Lung (tissue), 12 donors: ENCODE results near the gene CDC42. TPM values are rescaled to one million over a fixed set of nuclear protein-coding genes. Genes with fewer than 3 reads are reported as not detected.

ENCODE experiments used
- ATAC-seq: fragments of 200-7000 bp; cut with Tn5 transposase; one replicate; pipeline ENCODE4 v1.9.1; 2020; ENCODE audit warnings: moderate number of reproducible peaks; ENCODE audit not compliant: insufficient read depth, low FRiP score
- DNase-seq, 3 donors: peaks; one replicate each; pipeline ENCODE4 v3.0.0-alpha.2; 2013 to 2017
- H3K27ac ChIP-seq, 2 donors: one replicate each; pipeline ENCODE4 v1.5.1; 2013; ENCODE audit warnings: mild to moderate bottlenecking in 2 of 2, moderate library complexity in 2 of 2, control low read depth in 1 of 2, inconsistent platforms in 1 of 2, low read depth in 1 of 2, low read length in 1 of 2
- H3K27me3 ChIP-seq, 3 donors: one replicate each; pipeline ENCODE4 v1.5.1; 2013; ENCODE audit warnings: low read length in 2 of 3; ENCODE audit not compliant: control insufficient read depth in 3 of 3, insufficient read depth in 3 of 3
- H3K36me3 ChIP-seq, 4 donors: one replicate each; pipeline ENCODE4 v1.5.1; 2013; ENCODE audit warnings: low read length in 4 of 4, mild to moderate bottlenecking in 1 of 4, moderate library complexity in 1 of 4; ENCODE audit not compliant: control insufficient read depth in 4 of 4, insufficient read depth in 4 of 4
- H3K4me1 ChIP-seq, 5 donors: one replicate each; pipeline ENCODE4 v1.5.1; 2013; ENCODE audit warnings: low read length in 5 of 5, mild to moderate bottlenecking in 2 of 5, moderate library complexity in 1 of 5; ENCODE audit not compliant: control insufficient read depth in 5 of 5, insufficient read depth in 5 of 5
- H3K4me3 ChIP-seq: one replicate; pipeline ENCODE4 v1.5.1; 2013; ENCODE audit warnings: mild to moderate bottlenecking, control low read depth, moderate library complexity
- H3K9ac ChIP-seq, 2 donors: one replicate each; pipeline ENCODE4 v1.5.1; 2013; ENCODE audit warnings: low read length in 2 of 2, control low read depth in 1 of 2; ENCODE audit not compliant: insufficient read depth in 1 of 2
- H3K9me3 ChIP-seq, 4 donors: one replicate each; pipeline ENCODE4 v1.5.1; 2013; ENCODE audit warnings: low read length in 3 of 4, mild to moderate bottlenecking in 1 of 4, moderate library complexity in 1 of 4; ENCODE audit not compliant: control insufficient read depth in 4 of 4, insufficient read depth in 3 of 4
- WGBS, 2 donors: extraction: QIAGEN DNeasy Blood & Tissue Kit; methylation state at CpG; one replicate each; pipeline ENCODE4 v1.1.7; 2013; 5-methylcytosine and 5-hydroxymethylcytosine counted together
- polyA plus RNA-seq, 2 donors: library from polyadenylated mRNA; stranded (reverse); fragments of 200-250 nt; gene quantifications; one replicate each; pipeline ENCODE4 v1.2.1, GENCODE V29; 2013
- total RNA-seq, 2 donors: library from RNA; depleted of rRNA in 1 of 2; stranded (reverse); fragments of >200 nt in 1 of 2; gene quantifications; one replicate each; pipeline ENCODE4 v1.2.1, GENCODE V29; 2014 to 2021
- TF ChIP-seq, protein P1 (sequence below): IDR thresholded peaks from 2 replicates; pipeline ENCODE4 v1.5.1; 2012; ENCODE audit warnings: mild to moderate bottlenecking; ENCODE audit errors: control extremely low read depth, extremely low read depth
- donor health status: control.
- donor health status: control.
- donor health status: Bipolar disorder and iron deficiency.
- donor health status: healthy.
- donor health status: DM: yes; HTN: yes; CAD: no.

Gene CDC42
- total and polyA plus RNA-seq, 4 donors: 137 to 231 (median 219) TPM

DNA sequence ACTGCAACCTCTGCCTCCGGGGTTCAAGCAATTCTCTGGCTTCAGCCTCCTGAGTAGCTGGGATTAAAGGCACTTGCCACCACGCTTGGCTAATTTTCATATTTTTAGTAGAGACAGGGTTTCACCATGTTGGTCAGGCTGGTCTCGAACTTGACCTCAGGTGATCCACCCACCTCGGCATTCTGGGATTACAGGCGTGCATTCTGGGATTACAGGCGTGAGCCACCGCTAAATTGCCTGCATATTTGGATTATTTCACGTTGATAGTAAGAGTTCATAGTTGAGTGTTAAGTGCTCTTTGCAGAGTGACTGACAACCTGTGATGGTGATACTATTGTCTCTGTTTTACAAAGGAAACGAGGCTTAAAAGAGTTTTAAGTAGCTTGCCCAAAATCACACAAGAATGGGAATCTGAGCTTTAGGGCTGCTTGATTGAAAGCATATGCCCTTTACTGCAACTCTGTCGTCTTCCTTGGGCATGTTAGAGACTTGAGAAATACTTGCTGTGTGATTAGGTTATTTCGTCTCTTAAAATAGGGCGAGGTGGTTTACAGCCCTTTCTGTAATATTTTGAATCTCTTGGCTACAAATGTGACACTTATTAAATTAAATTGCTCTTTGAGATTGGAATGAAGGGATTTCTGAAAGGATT, 12.4 kb downstream of the CDC42 start:
- ATAC-seq (no peak), DNase-seq (no peak)
- Histone ChIP-seq H3K27ac (no peak overlapping the region), H3K9me3 (no peaks in the 10 kb centered on the region), H3K4me3 (no peak overlapping the region), H3K9ac (no peak overlapping the region), H3K4me1 (peaks cover 0 to 28% (median 5%) of the 10 kb centered on the region in 5 donors), H3K27me3 (no peaks in the 10 kb centered on the region), H3K36me3 (peaks cover 0 to 9% (median 8%) of the 10 kb centered on the region in 4 donors)
- WGBS, 2 donors: 73 to 87% methylated on average over 11 to 12 of the region's 12 CpGs
- TF ChIP-seq, protein P1, sequence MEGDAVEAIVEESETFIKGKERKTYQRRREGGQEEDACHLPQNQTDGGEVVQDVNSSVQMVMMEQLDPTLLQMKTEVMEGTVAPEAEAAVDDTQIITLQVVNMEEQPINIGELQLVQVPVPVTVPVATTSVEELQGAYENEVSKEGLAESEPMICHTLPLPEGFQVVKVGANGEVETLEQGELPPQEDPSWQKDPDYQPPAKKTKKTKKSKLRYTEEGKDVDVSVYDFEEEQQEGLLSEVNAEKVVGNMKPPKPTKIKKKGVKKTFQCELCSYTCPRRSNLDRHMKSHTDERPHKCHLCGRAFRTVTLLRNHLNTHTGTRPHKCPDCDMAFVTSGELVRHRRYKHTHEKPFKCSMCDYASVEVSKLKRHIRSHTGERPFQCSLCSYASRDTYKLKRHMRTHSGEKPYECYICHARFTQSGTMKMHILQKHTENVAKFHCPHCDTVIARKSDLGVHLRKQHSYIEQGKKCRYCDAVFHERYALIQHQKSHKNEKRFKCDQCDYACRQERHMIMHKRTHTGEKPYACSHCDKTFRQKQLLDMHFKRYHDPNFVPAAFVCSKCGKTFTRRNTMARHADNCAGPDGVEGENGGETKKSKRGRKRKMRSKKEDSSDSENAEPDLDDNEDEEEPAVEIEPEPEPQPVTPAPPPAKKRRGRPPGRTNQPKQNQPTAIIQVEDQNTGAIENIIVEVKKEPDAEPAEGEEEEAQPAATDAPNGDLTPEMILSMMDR: no peak

DNA sequence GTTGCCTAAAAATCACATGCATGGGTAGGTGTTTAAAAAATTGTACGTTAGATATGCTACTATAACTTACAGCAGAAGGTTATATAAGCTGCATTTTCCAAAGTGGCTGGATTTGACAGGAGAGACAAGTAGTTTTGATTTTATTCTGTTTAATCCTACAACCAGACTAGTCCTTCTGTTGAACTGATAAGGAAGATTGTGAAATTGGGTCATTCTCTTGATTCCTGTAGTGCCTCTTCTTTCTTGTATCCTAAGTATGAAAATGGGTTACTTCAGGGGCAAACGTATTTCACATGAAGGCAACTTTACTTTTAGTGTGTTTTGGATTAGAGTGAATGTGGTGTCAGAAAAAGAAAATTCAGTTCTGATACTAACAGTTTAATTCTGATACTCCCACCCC, 19.0 kb downstream of the CDC42 start:
- no peak overlapping the region for H3K4me3 ChIP-seq
- H3K27me3 ChIP-seq: no peaks in the 10 kb centered on the region
- no peak overlapping the region for H3K9ac ChIP-seq
- H3K9me3 ChIP-seq: no peaks in the 10 kb centered on the region
- no peak for DNase-seq
- TF ChIP-seq, protein P1: no peak
- WGBS, 2 donors: 50 to 61% methylated on average over 2 of the region's 2 CpGs
- peaks cover 5 to 35% (median 20%) of the 10 kb centered on the region in 5 donors for H3K4me1 ChIP-seq
- ATAC-seq: no peak
- no peak overlapping the region for H3K27ac ChIP-seq
- peaks cover 0 to 8% (median 3%) of the 10 kb centered on the region in 4 donors for H3K36me3 ChIP-seq

DNA sequence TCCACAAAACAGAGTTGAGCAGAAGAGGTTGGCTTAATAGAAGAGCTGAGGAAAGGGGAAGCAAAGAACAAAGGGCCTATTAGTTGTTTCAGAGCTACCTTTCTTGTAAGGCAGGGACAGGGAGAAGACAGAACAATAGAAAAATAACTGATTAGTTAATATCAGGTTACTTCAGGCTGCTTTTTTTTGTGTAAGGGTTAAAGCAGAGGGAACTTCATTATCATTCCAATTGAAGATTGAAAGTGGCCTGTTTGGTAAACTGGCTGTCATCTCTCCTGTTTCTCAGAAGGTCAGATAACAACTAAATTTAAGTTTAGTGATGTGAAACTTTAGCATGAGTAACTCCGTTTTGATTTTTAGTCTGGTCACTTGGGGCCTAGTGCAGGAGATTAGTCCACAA, 22.3 kb downstream of the CDC42 start:
- H3K9ac ChIP-seq: no peak overlapping the region
- no peaks in the 10 kb centered on the region for H3K27me3 ChIP-seq
- H3K4me3 ChIP-seq: no peak overlapping the region
- no peak for DNase-seq
- 19 to 22% methylated on average over 1 of the region's 1 CpG for WGBS, 2 donors
- TF ChIP-seq, protein P1: no peak
- H3K27ac ChIP-seq: no peak overlapping the region
- peaks cover 2 to 12% (median 4%) of the 10 kb centered on the region in 4 donors for H3K36me3 ChIP-seq
- peaks cover 14 to 33% (median 19%) of the 10 kb centered on the region in 5 donors for H3K4me1 ChIP-seq
- no peaks in the 10 kb centered on the region for H3K9me3 ChIP-seq
- ATAC-seq: no peak
